Liver (tissue), 9 donors: Measurements from ENCODE around the gene MIP. TPM values are rescaled to one million over a fixed set of nuclear protein-coding genes. Genes with fewer than 3 reads are reported as not detected.

ENCODE experiments used
- DNase-seq: peaks from one replicate; pipeline ENCODE4 v3.0.0-alpha.2; 2017; ENCODE audit warnings: low spot score
- H3K27ac ChIP-seq, 2 donors: one replicate each; pipeline ENCODE4 v1.7.0; 2013; ENCODE audit warnings: inconsistent platforms in 2 of 2, low read length in 2 of 2, control low read depth in 1 of 2, low read depth in 1 of 2, mild to moderate bottlenecking in 1 of 2
- H3K27me3 ChIP-seq, 4 donors: one replicate each; pipeline versions ENCODE4 v1.6.1 to v1.7.0; 2013; ENCODE audit warnings: low read length in 3 of 4, inconsistent platforms in 1 of 4, mild to moderate bottlenecking in 1 of 4, moderate library complexity in 1 of 4; ENCODE audit not compliant: control insufficient read depth in 4 of 4, insufficient read depth in 4 of 4
- H3K36me3 ChIP-seq, 4 donors: one replicate each; pipeline versions ENCODE4 v1.6.1 to v1.7.0; 2013; ENCODE audit warnings: low read length in 3 of 4, mild to moderate bottlenecking in 3 of 4, low read depth in 1 of 4, moderate library complexity in 1 of 4; ENCODE audit not compliant: control insufficient read depth in 4 of 4, insufficient read depth in 3 of 4
- H3K4me1 ChIP-seq, 4 donors: one replicate each; pipeline versions ENCODE4 v1.6.1 to v1.7.0; 2013; ENCODE audit warnings: low read length in 3 of 4, mild to moderate bottlenecking in 3 of 4, moderate library complexity in 1 of 4; ENCODE audit not compliant: control insufficient read depth in 4 of 4, insufficient read depth in 4 of 4
- H3K4me3 ChIP-seq, 3 donors: one replicate each; pipeline versions ENCODE4 v1.6.1 to v1.7.0; 2013; ENCODE audit warnings: low read length in 3 of 3, control low read depth in 1 of 3, low read depth in 1 of 3, mild to moderate bottlenecking in 1 of 3
- H3K9ac ChIP-seq, 2 donors: one replicate each; pipeline ENCODE4 v1.7.0; 2013; ENCODE audit warnings: low read length in 2 of 2, mild to moderate bottlenecking in 2 of 2, moderate library complexity in 2 of 2, control low read depth in 1 of 2, low read depth in 1 of 2
- H3K9me3 ChIP-seq, 4 donors: one replicate each; pipeline versions ENCODE4 v1.6.1 to v1.7.0; 2013; ENCODE audit warnings: low read length in 3 of 4; ENCODE audit not compliant: control insufficient read depth in 4 of 4
- EGR1 ChIP-seq, 2 donors: IDR thresholded peaks; 2 replicates each; pipeline ENCODE4 v1.6.1; 2016 to 2018; ENCODE audit warnings: antibody characterized with exemption in 2 of 2, low read depth in 2 of 2
- FOXA1 ChIP-seq: IDR thresholded peaks from 2 replicates; pipeline ENCODE4 v1.6.1; 2016; ENCODE audit warnings: antibody characterized with exemption
- FOXA2 ChIP-seq: IDR thresholded peaks from 2 replicates; pipeline ENCODE4 v1.6.1; 2016; ENCODE audit warnings: antibody characterized with exemption
- GABPA ChIP-seq, 2 donors: IDR thresholded peaks in 1 of 2; conservative IDR thresholded peaks in 1 of 2; 2 replicates each; pipeline ENCODE4 v1.6.1; 2016; ENCODE audit warnings: antibody characterized with exemption in 2 of 2, mild to moderate bottlenecking in 1 of 2, moderate library complexity in 1 of 2
- HNF4A ChIP-seq, 2 donors: conservative IDR thresholded peaks; 2 replicates each; pipeline ENCODE4 v1.6.1; 2016; ENCODE audit warnings: antibody characterized with exemption in 2 of 2, mild to moderate bottlenecking in 2 of 2
- HNF4G ChIP-seq: IDR thresholded peaks from 2 replicates; pipeline ENCODE4 v1.6.1; 2016; ENCODE audit warnings: antibody characterized with exemption
- JUND ChIP-seq, 2 donors: IDR thresholded peaks; 2 replicates each; pipeline ENCODE4 v1.6.1; 2016; ENCODE audit warnings: antibody characterized with exemption in 2 of 2
- NR2F2 ChIP-seq: IDR thresholded peaks from 2 replicates; pipeline ENCODE4 v1.6.1; 2016; ENCODE audit warnings: antibody characterized with exemption
- RAD21 ChIP-seq, 2 donors: IDR thresholded peaks; 2 replicates each; pipeline ENCODE4 v1.6.1; 2016; ENCODE audit warnings: antibody characterized with exemption in 2 of 2, mild to moderate bottlenecking in 2 of 2
- RXRA ChIP-seq, 2 donors: IDR thresholded peaks; 2 replicates each; pipeline ENCODE4 v1.6.1; 2017 to 2018; ENCODE audit warnings: antibody characterized with exemption in 2 of 2, mild to moderate bottlenecking in 1 of 2
- SP1 ChIP-seq: IDR thresholded peaks from 2 replicates; pipeline ENCODE4 v1.6.1; 2018; ENCODE audit warnings: antibody characterized with exemption, mild to moderate bottlenecking
- TAF1 ChIP-seq: conservative IDR thresholded peaks from 2 replicates; pipeline ENCODE4 v1.6.1; 2016; ENCODE audit warnings: antibody characterized with exemption, mild to moderate bottlenecking
- YY1 ChIP-seq: IDR thresholded peaks from 2 replicates; pipeline ENCODE4 v1.6.1; 2016; ENCODE audit warnings: antibody characterized with exemption, mild to moderate bottlenecking
- WGBS: extraction: QIAGEN DNeasy Blood & Tissue Kit; methylation state at CpG from one replicate; pipeline ENCODE4 v1.1.7; 2013; 5-methylcytosine and 5-hydroxymethylcytosine counted together
- polyA plus RNA-seq, 2 donors: library from polyadenylated mRNA; stranded (reverse) in 1 of 2; unstranded in 1 of 2; fragments of 200-250 nt in 1 of 2; fragments of >200 nt in 1 of 2; fragmentation: Nextera tagmentation in 1 of 2; extraction: Ambion mirVana in 1 of 2; gene quantifications; one replicate each; pipeline versions ENCODE4 v1.2.1 to v1.2.3, GENCODE V29; 2013 to 2015
- total RNA-seq, 2 donors: library from RNA; depleted of rRNA; stranded (reverse); fragments of >200 nt; gene quantifications; one replicate each; pipeline ENCODE4 v1.2.3, GENCODE V29; 2014
- TF ChIP-seq, protein P1 (sequence below): fragments of 150-350 bp; IDR thresholded peaks from 2 replicates; pipeline ENCODE4 v1.5.1; 2017; ENCODE audit warnings: improper control_type of control experiment, low read depth, low read length; ENCODE audit not compliant: missing input control
- TF ChIP-seq, protein P2 (sequence below): IDR thresholded peaks from 2 replicates; pipeline ENCODE4 v1.6.1; 2016; ENCODE audit warnings: antibody characterized with exemption
- TF ChIP-seq, protein P3 (sequence below): IDR thresholded peaks from 2 replicates; pipeline ENCODE4 v1.6.1; 2016; ENCODE audit warnings: antibody characterized with exemption
- TF ChIP-seq, protein P4 (sequence below): IDR thresholded peaks from 2 replicates; pipeline ENCODE4 v1.6.1; 2016; ENCODE audit warnings: antibody characterized with exemption
- TF ChIP-seq, protein P5 (sequence below): IDR thresholded peaks from 2 replicates; pipeline ENCODE4 v1.6.1; 2016; ENCODE audit warnings: antibody characterized with exemption, mild to moderate bottlenecking
- donor health status: healthy.
- donor health status: healthy.
- donor health status: healthy.
- donor health status: healthy.
- donor health status: healthy.

The MIP gene
- total and polyA plus RNA-seq, 4 donors = 0.09 to 0.60 (median 0.39) TPM

DNA sequence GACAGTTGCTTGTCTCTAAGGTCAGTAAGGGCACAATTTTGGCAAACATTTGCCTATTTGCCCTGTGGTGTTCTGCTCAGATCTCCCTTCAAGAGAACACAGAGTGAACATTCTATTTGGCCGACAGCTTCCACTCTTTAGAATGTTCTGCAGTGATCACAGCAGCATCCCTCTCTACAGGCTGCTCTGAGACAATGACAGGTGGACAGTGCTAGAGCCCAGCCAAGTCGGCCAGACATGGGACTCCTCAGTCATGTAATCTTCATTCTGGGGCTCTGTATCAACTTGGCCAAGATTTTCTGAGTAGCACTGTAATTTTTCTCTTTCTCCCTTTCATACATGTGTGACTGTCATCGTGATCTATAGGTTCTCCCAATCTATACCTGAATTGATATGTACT is 40.1 kb downstream of the MIP start:
- DNase-seq = no peak
- Histone ChIP-seq H3K36me3 (peaks cover 0 to 8% (median 4%) of the 10 kb centered on the region in 4 donors), H3K27me3 (no peaks in the 10 kb centered on the region), H3K27ac (no peak overlapping the region), H3K9ac (no peak overlapping the region), H3K4me3 (no peak overlapping the region), H3K9me3 (no peaks in the 10 kb centered on the region), H3K4me1 (peaks cover 0 to 10% (median 5%) of the 10 kb centered on the region in 4 donors)
- WGBS = 89% methylated on average over 3 of the region's 3 CpGs
- no peak for TF ChIP-seq HNF4A (conservative IDR thresholded peaks at IDR 0.05)
- TF ChIP-seq FOXA1 = no peak
- TF ChIP-seq, protein P1, sequence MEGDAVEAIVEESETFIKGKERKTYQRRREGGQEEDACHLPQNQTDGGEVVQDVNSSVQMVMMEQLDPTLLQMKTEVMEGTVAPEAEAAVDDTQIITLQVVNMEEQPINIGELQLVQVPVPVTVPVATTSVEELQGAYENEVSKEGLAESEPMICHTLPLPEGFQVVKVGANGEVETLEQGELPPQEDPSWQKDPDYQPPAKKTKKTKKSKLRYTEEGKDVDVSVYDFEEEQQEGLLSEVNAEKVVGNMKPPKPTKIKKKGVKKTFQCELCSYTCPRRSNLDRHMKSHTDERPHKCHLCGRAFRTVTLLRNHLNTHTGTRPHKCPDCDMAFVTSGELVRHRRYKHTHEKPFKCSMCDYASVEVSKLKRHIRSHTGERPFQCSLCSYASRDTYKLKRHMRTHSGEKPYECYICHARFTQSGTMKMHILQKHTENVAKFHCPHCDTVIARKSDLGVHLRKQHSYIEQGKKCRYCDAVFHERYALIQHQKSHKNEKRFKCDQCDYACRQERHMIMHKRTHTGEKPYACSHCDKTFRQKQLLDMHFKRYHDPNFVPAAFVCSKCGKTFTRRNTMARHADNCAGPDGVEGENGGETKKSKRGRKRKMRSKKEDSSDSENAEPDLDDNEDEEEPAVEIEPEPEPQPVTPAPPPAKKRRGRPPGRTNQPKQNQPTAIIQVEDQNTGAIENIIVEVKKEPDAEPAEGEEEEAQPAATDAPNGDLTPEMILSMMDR = no peak
- no peak for TF ChIP-seq GABPA (IDR thresholded peaks at IDR 0.05 in 1 of 2, conservative IDR thresholded peaks at IDR 0.05 in 1 of 2)
- TF ChIP-seq NR2F2 = no peak
- TF ChIP-seq HNF4G = no peak
- no peak for TF ChIP-seq EGR1 (IDR thresholded peaks at IDR 0.05; ENCODE audit: low read depth in 2 of 2)
- TF ChIP-seq RAD21 (IDR thresholded peaks at IDR 0.05) = no peak
- TF ChIP-seq YY1 = no peak
- no peak for TF ChIP-seq JUND (IDR thresholded peaks at IDR 0.05)
- TF ChIP-seq SP1 = no peak
- TF ChIP-seq, protein P2, sequence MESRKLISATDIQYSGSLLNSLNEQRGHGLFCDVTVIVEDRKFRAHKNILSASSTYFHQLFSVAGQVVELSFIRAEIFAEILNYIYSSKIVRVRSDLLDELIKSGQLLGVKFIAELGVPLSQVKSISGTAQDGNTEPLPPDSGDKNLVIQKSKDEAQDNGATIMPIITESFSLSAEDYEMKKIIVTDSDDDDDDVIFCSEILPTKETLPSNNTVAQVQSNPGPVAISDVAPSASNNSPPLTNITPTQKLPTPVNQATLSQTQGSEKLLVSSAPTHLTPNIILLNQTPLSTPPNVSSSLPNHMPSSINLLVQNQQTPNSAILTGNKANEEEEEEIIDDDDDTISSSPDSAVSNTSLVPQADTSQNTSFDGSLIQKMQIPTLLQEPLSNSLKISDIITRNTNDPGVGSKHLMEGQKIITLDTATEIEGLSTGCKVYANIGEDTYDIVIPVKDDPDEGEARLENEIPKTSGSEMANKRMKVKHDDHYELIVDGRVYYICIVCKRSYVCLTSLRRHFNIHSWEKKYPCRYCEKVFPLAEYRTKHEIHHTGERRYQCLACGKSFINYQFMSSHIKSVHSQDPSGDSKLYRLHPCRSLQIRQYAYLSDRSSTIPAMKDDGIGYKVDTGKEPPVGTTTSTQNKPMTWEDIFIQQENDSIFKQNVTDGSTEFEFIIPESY = no peak
- TF ChIP-seq FOXA2 = no peak
- TF ChIP-seq, protein P3, sequence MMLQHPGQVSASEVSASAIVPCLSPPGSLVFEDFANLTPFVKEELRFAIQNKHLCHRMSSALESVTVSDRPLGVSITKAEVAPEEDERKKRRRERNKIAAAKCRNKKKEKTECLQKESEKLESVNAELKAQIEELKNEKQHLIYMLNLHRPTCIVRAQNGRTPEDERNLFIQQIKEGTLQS = no peak
- no peak for TF ChIP-seq TAF1
- TF ChIP-seq, protein P4, sequence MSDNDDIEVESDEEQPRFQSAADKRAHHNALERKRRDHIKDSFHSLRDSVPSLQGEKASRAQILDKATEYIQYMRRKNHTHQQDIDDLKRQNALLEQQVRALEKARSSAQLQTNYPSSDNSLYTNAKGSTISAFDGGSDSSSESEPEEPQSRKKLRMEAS = no peak
- no peak for TF ChIP-seq RXRA (IDR thresholded peaks at IDR 0.05)
- TF ChIP-seq, protein P5, sequence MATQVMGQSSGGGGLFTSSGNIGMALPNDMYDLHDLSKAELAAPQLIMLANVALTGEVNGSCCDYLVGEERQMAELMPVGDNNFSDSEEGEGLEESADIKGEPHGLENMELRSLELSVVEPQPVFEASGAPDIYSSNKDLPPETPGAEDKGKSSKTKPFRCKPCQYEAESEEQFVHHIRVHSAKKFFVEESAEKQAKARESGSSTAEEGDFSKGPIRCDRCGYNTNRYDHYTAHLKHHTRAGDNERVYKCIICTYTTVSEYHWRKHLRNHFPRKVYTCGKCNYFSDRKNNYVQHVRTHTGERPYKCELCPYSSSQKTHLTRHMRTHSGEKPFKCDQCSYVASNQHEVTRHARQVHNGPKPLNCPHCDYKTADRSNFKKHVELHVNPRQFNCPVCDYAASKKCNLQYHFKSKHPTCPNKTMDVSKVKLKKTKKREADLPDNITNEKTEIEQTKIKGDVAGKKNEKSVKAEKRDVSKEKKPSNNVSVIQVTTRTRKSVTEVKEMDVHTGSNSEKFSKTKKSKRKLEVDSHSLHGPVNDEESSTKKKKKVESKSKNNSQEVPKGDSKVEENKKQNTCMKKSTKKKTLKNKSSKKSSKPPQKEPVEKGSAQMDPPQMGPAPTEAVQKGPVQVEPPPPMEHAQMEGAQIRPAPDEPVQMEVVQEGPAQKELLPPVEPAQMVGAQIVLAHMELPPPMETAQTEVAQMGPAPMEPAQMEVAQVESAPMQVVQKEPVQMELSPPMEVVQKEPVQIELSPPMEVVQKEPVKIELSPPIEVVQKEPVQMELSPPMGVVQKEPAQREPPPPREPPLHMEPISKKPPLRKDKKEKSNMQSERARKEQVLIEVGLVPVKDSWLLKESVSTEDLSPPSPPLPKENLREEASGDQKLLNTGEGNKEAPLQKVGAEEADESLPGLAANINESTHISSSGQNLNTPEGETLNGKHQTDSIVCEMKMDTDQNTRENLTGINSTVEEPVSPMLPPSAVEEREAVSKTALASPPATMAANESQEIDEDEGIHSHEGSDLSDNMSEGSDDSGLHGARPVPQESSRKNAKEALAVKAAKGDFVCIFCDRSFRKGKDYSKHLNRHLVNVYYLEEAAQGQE = no peak
